Kidney (tissue), 14 donors: Measurements from ENCODE around the gene IGFL1. TPM values are rescaled to one million over a fixed set of nuclear protein-coding genes. Genes with fewer than 3 reads are reported as not detected.
"Not testable (repeated sequence)": the region's sequence is repeated elsewhere in the genome, so short reads cannot be mapped to it uniquely, and the experiment has no call there.

ENCODE experiments used
- DNase-seq, 5 donors: peaks; one replicate each; pipeline ENCODE4 v3.0.0-alpha.2; 2013 to 2020
- FAIRE-seq: peaks from 2 replicates; lab custom pipeline; 2012; peaks lifted over from hg19 to GRCh38; lab: Jason Lieb, UNC
- H3K27ac ChIP-seq, 2 donors: one replicate each; pipeline ENCODE4 v1.7.0; 2013; ENCODE audit warnings: low read depth in 2 of 2, low read length in 2 of 2, inconsistent platforms in 1 of 2
- H3K27me3 ChIP-seq: one replicate; pipeline ENCODE4 v1.7.1; 2013; ENCODE audit warnings: low read length, inconsistent platforms; ENCODE audit not compliant: control insufficient read depth, insufficient read depth
- H3K36me3 ChIP-seq, 3 donors: one replicate each; pipeline versions ENCODE4 v1.7.0 to v1.7.1; 2013; ENCODE audit warnings: low read length in 3 of 3, control low read depth in 1 of 3, inconsistent platforms in 1 of 3; ENCODE audit not compliant: insufficient read depth in 3 of 3, control insufficient read depth in 2 of 3
- H3K4me1 ChIP-seq, 3 donors: one replicate each; pipeline versions ENCODE4 v1.7.0 to v1.7.1; 2013; ENCODE audit warnings: low read length in 3 of 3, inconsistent platforms in 1 of 3, low read depth in 1 of 3; ENCODE audit not compliant: control insufficient read depth in 2 of 3, insufficient read depth in 2 of 3
- H3K4me3 ChIP-seq, 3 donors: one replicate each; pipeline versions ENCODE4 v1.7.0 to v1.8.1; 2013; ENCODE audit warnings: low read length in 3 of 3, control low read depth in 1 of 3, inconsistent platforms in 1 of 3
- H3K9ac ChIP-seq, 3 donors: one replicate each; pipeline versions ENCODE4 v1.7.0 to v1.7.1; 2013; ENCODE audit warnings: low read length in 3 of 3, control low read depth in 1 of 3, inconsistent platforms in 1 of 3
- H3K9me3 ChIP-seq, 3 donors: one replicate each; pipeline versions ENCODE4 v1.7.0 to v1.7.1; 2013; ENCODE audit warnings: low read length in 3 of 3, control low read depth in 1 of 3, inconsistent platforms in 1 of 3; ENCODE audit not compliant: control insufficient read depth in 2 of 3, insufficient read depth in 1 of 3
- intact Hi-C: fragments of 100-400 bp; cut with DNase I; formaldehyde crosslinking; loops from one replicate; pipeline ENCODE4 v1.11.1; 2022
- polyA plus RNA-seq: library from polyadenylated mRNA; stranded (reverse); fragments of 350-450 nt; fragmentation: Illumina TruSeq; extraction: RNeasy Lipid Tissue Mini Kit (QIAGEN cat#74804); gene quantifications from one replicate; pipeline ENCODE4 v1.2.3, GENCODE V29; 2014; ENCODE audit warnings: low read depth, low replicate concordance; ENCODE audit not compliant: insufficient read depth
- total RNA-seq: library from RNA; stranded (reverse); fragmentation: NEBNext Ultra II Directional; extraction: Animal tissue kit (Norgen Biotek cat#: 25700); gene quantifications from one replicate; pipeline ENCODE4 v1.2.1, GENCODE V29; 2021
- TF ChIP-seq, protein P1 (sequence below): IDR thresholded peaks from 3 replicates; pipeline ENCODE4 v1.5.1; 2012; ENCODE audit warnings: mild to moderate bottlenecking, moderate library complexity, borderline replicate concordance; ENCODE audit not compliant: insufficient read depth; ENCODE audit errors: extremely low read depth
- donor health status: control.
- donor health status: control.
- donor health status: control.
- donor health status: control.
- donor health status: control.
- donor health status: DM: yes; HTN: yes; CAD: no.
- donor health status: Normal renal cell carcinoma (clear cell type).

IGFL1 gene
- total and polyA plus RNA-seq, 2 donors from 2014 or later = not detected

DNA sequence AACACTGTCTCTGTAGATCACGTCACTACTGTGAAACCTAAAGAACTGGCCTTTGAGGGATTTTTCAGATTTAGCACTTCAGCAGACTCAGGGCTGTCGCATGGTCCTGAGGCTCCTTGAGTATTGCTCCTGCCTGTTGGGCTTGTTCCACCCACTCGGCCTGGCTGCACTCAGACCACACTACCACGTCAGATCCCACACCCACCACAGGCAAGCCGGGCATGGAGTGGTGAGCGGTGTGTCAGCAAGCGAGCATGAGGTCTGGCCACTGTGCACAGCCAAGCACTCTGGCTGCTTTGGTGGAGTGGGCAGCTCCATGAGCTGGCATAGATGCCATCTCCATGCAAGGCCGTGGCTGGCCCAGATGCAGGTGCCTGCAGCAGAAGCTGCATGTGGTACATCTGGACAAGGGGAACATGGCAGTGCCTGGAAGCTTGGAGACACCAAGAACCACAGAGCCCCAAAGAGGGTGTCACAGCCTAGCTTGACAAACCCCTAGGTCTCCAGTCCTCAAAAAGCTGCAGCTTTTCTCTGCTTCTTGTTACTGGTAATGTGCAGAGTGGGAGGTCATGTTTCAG, 9.4 kb upstream of the IGFL1 start:
- Histone ChIP-seq H3K36me3 (no peaks in the 10 kb centered on the region), H3K27me3 (no peaks in the 10 kb centered on the region), H3K4me1 (no peaks in the 10 kb centered on the region), H3K4me3 (no peak overlapping the region), H3K9ac (no peak overlapping the region), H3K27ac (no peak overlapping the region), H3K9me3 (no peaks in the 10 kb centered on the region)
- peak in 1 of 5 donors; percentile 12 for DNase-seq
- no peak for FAIRE-seq
- TF ChIP-seq, protein P1, sequence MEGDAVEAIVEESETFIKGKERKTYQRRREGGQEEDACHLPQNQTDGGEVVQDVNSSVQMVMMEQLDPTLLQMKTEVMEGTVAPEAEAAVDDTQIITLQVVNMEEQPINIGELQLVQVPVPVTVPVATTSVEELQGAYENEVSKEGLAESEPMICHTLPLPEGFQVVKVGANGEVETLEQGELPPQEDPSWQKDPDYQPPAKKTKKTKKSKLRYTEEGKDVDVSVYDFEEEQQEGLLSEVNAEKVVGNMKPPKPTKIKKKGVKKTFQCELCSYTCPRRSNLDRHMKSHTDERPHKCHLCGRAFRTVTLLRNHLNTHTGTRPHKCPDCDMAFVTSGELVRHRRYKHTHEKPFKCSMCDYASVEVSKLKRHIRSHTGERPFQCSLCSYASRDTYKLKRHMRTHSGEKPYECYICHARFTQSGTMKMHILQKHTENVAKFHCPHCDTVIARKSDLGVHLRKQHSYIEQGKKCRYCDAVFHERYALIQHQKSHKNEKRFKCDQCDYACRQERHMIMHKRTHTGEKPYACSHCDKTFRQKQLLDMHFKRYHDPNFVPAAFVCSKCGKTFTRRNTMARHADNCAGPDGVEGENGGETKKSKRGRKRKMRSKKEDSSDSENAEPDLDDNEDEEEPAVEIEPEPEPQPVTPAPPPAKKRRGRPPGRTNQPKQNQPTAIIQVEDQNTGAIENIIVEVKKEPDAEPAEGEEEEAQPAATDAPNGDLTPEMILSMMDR = no peak
- intact Hi-C loops = no loop called here

DNA sequence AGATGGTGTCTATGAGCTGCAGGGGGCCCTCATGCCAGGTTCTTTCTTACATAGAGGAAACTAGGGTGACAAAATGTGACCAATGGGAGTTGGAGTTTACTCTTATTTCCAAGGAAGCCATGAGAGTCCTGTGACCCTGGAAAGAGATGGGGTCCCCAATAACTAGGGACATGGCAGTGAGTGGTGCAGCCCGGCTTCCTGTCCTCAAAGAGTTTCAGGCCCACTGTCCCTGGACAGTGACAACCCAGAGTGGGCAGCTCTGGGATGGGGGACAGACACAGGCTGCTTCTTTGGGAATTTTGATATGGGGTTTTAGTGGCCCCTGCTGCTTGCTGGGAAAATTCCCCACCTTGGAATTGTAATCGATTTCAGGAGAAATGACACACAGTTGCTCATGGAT, 8.4 kb upstream of the IGFL1 start:
- Histone ChIP-seq H3K27me3 (no peaks in the 10 kb centered on the region), H3K4me3 (no peak overlapping the region), H3K4me1 (no peaks in the 10 kb centered on the region), H3K9ac (no peak overlapping the region), H3K9me3 (no peaks in the 10 kb centered on the region), H3K27ac (no peak overlapping the region), H3K36me3 (no peaks in the 10 kb centered on the region)
- DNase-seq (no peak), FAIRE-seq (no peak)
- intact Hi-C loops = no loop called here
- TF ChIP-seq, protein P1 = no peak

DNA sequence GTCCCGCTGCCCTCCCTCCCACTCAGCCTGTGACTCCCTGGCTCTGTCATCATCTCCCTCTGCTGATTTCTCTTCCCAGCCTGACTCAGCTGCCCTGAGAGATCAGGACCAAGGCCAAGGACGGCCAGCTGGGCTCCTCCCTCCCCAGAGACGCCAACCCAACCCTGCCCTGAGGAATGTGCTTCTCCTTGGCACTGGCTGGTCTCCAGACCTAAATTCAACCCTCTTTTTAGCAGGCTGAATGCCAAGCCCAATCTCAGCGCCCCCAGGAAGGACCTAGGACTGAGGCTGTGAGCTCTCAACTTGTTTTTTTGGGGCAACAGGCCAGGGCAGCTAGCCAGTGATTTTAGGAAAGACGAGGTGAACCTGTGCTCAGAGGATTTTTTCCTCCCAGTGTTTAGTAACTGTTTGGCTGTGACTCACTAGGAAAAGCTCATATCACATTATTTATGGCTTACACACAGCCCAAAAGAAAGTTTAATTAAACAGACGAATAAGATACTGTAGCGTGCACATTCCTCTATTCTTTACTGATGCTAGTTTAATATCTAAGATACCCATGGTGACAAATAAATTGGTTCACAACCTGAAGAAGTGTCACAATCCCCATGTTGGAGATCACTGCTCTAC, 7.4 kb upstream of the IGFL1 start:
- TF ChIP-seq, protein P1 = no peak
- FAIRE-seq (no peak), DNase-seq (peak in 3 of 5 donors; percentile 16 to 81 (median 17))
- Histone ChIP-seq H3K4me3 (no peak overlapping the region), H3K4me1 (no peaks in the 10 kb centered on the region), H3K27ac (no peak overlapping the region), H3K27me3 (no peaks in the 10 kb centered on the region), H3K9ac (no peak overlapping the region), H3K9me3 (no peaks in the 10 kb centered on the region), H3K36me3 (no peaks in the 10 kb centered on the region)
- intact Hi-C loops = no loop called here

DNA sequence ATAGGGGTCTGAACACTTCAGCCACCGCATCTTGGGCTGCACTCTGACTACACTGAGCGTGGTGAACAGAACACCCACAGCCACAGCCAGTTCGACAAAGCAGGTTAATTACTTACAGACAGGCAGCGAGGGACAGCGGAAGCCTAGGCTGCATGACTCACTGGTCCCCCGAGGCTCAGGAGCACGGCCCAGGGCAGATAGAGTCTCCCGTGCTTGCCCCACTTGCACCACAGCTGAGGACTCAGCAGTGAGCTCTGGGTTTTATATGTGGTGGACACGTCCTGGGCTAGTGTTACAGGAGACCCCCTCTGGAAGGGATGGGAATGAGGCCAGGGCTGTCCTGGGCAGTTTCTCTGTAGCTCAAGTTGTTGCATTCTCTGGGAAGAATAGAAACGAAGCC, 5.8 kb upstream of the IGFL1 start:
- H3K27ac ChIP-seq, intact Hi-C loops, FAIRE-seq, H3K27me3 ChIP-seq, H3K9me3 ChIP-seq, H3K4me1 ChIP-seq, H3K4me3 ChIP-seq, H3K9ac ChIP-seq, H3K36me3 ChIP-seq: not testable (repeated sequence)
- DNase-seq = peak in 1 of 5 donors; percentile 31
